DOHH2 (cell line): ENCODE measurements around the gene GZMM.

Experiments
- H3F3A ChIP-seq: fragments of 200-600 bp; sonication (generic), shearing (Covaris generic); 2 replicates; pipeline ENCODE4 v1.6.0; 2016; ENCODE audit warnings: antibody characterized with exemption, mild to moderate bottlenecking; ENCODE audit not compliant: control insufficient read depth, insufficient read depth
- H3K27ac ChIP-seq: fragments of 200-600 bp; sonication (generic); 2 replicates; pipeline ENCODE4 v1.5.1; 2014; ENCODE audit warnings: low read depth, mild to moderate bottlenecking, low read length, moderate library complexity
- H3K27me3 ChIP-seq: fragments of 200-600 bp; sonication (generic); 2 replicates; pipeline ENCODE4 v1.6.1; 2014; ENCODE audit warnings: mild to moderate bottlenecking, low read length, mixed read lengths; ENCODE audit not compliant: control insufficient read depth
- H3K36me3 ChIP-seq: fragments of 200-600 bp; sonication (generic); 2 replicates; pipeline ENCODE4 v1.6.1; 2014; ENCODE audit warnings: mild to moderate bottlenecking, low read length, moderate library complexity, mixed read lengths; ENCODE audit not compliant: control insufficient read depth
- H3K4me1 ChIP-seq: fragments of 200-600 bp; sonication (generic); 2 replicates; pipeline ENCODE4 v1.6.1; 2014; ENCODE audit warnings: mild to moderate bottlenecking, low read length, mixed read lengths; ENCODE audit not compliant: control insufficient read depth
- H3K4me2 ChIP-seq: fragments of 200-600 bp; sonication (generic); 2 replicates; pipeline ENCODE4 v1.6.0; 2014; ENCODE audit warnings: mild to moderate bottlenecking, low read length, moderate library complexity
- H3K4me3 ChIP-seq: fragments of 200-600 bp; sonication (generic); 2 replicates; pipeline ENCODE4 v1.5.1; 2014; ENCODE audit warnings: mild to moderate bottlenecking, low read length, mixed read lengths
- H3K79me2 ChIP-seq: fragments of 200-600 bp; sonication (generic); 2 replicates; pipeline ENCODE4 v1.6.1; 2014; ENCODE audit warnings: mild to moderate bottlenecking, low read length, mixed read lengths; ENCODE audit not compliant: control insufficient read depth
- H3K9me2 ChIP-seq: fragments of 200-600 bp; sonication (generic); replicated peaks from 2 replicates; pipeline ENCODE4 v1.6.1; 2014; ENCODE audit warnings: mild to moderate bottlenecking, low read length, mixed read lengths; ENCODE audit not compliant: control insufficient read depth
- H3K9me3 ChIP-seq: fragments of 200-600 bp; sonication (generic); 2 replicates; pipeline ENCODE4 v1.6.1; 2014; ENCODE audit warnings: antibody characterized with exemption, low read length, mixed read lengths; ENCODE audit not compliant: control insufficient read depth, insufficient read depth
- H4K20me1 ChIP-seq: fragments of 200-600 bp; sonication (generic); 2 replicates; pipeline ENCODE4 v1.6.0; 2014; ENCODE audit warnings: low read depth, mild to moderate bottlenecking, antibody characterized with exemption, low read length, moderate library complexity; ENCODE audit not compliant: control insufficient read depth, insufficient read depth
- EZH2phosphoT487 ChIP-seq: fragments of 200-600 bp; sonication (generic); IDR thresholded peaks from 2 replicates; pipeline ENCODE4 v1.6.1; 2017; ENCODE audit warnings: borderline replicate concordance, mild to moderate bottlenecking, antibody characterized with exemption, low read length, moderate library complexity, mixed read lengths
- TF ChIP-seq, protein P1 (sequence below): fragments of 200-600 bp; sonication (generic); IDR thresholded peaks from one replicate; pipeline ENCODE4 v1.5.1; 2014; ENCODE audit warnings: antibody characterized with exemption, mild to moderate bottlenecking, low read depth, low read length; ENCODE audit not compliant: poor library complexity, severe bottlenecking

GZMM gene

GRCh38 chr19:580274-580835 lies 36.5 kb downstream of the GZMM start:
- no peaks in the 10 kb centered on the region for H3F3A ChIP-seq
- H3K9me3 ChIP-seq, result no peaks in the 10 kb centered on the region
- H3K36me3 ChIP-seq, result peaks cover 58% of the 10 kb centered on the region
- H3K27me3 ChIP-seq, result no peaks in the 10 kb centered on the region
- peaks cover 51% of the 10 kb centered on the region for H3K79me2 ChIP-seq
- H3K4me1 ChIP-seq, result no peaks in the 10 kb centered on the region
- TF ChIP-seq, protein P1, sequence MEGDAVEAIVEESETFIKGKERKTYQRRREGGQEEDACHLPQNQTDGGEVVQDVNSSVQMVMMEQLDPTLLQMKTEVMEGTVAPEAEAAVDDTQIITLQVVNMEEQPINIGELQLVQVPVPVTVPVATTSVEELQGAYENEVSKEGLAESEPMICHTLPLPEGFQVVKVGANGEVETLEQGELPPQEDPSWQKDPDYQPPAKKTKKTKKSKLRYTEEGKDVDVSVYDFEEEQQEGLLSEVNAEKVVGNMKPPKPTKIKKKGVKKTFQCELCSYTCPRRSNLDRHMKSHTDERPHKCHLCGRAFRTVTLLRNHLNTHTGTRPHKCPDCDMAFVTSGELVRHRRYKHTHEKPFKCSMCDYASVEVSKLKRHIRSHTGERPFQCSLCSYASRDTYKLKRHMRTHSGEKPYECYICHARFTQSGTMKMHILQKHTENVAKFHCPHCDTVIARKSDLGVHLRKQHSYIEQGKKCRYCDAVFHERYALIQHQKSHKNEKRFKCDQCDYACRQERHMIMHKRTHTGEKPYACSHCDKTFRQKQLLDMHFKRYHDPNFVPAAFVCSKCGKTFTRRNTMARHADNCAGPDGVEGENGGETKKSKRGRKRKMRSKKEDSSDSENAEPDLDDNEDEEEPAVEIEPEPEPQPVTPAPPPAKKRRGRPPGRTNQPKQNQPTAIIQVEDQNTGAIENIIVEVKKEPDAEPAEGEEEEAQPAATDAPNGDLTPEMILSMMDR, result no peak
- TF ChIP-seq EZH2phosphoT487, result no peak
- no peaks in the 10 kb centered on the region for H3K9me2 ChIP-seq
- H4K20me1 ChIP-seq, result peaks cover 13% of the 10 kb centered on the region
- no peak overlapping the region for H3K4me2 ChIP-seq
- H3K4me3 ChIP-seq, result no peak overlapping the region
- H3K27ac ChIP-seq, result no peak overlapping the region

DNA sequence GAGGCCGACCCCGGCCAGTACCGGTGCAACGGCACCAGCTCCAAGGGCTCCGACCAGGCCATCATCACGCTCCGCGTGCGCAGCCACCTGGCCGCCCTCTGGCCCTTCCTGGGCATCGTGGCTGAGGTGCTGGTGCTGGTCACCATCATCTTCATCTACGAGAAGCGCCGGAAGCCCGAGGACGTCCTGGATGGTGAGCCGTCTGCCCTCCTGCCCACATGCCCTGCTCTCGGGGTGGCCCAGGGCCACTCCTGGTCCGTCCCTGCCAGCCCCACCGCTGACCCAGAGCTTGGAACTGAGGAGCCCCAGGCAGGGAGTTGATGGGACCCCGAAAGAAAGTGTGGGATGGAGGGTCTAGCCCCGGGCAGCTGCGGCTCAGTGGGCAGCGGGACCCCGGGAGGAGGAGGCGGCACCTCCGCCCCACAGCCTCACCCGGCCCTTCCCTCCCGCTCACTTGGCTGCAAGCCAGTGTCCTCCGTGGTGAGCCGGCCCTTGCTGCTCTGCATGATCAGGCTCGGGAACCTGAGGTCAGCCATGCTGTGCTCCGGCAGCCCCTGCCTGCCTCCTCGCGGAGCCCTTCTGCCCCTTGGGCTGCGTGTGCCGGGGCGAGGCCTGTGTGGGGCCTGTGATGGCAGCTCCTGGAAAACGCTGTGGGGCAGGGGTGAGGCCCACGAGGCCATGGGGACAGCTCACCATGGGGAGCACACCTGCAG lies 37.7 kb downstream of the GZMM start:
- TF ChIP-seq, protein P1, result no peak
- no peak for TF ChIP-seq EZH2phosphoT487
- Histone ChIP-seq H3K79me2 (peaks cover 39% of the 10 kb centered on the region), H3K4me1 (no peaks in the 10 kb centered on the region), H3K9me3 (no peaks in the 10 kb centered on the region), H3F3A (no peaks in the 10 kb centered on the region), H3K9me2 (no peaks in the 10 kb centered on the region), H4K20me1 (peaks cover 12% of the 10 kb centered on the region), H3K27ac (no peak overlapping the region), H3K4me3 (no peak overlapping the region), H3K36me3 (peaks cover 50% of the 10 kb centered on the region), H3K4me2 (no peak overlapping the region), H3K27me3 (no peaks in the 10 kb centered on the region)

- no peak overlapping the region for H3K4me3 ChIP-seq
- TF ChIP-seq, protein P1, result no peak
- no peak for TF ChIP-seq EZH2phosphoT487
- peaks cover 6% of the 10 kb centered on the region; the same call in 1 of the 2 replicates for H4K20me1 ChIP-seq
- peaks cover 28% of the 10 kb centered on the region for H3K79me2 ChIP-seq
- H3K9me3 ChIP-seq, result no peaks in the 10 kb centered on the region
- no peaks in the 10 kb centered on the region for H3K4me1 ChIP-seq
- H3K36me3 ChIP-seq, result peaks cover 41% of the 10 kb centered on the region
- H3K4me2 ChIP-seq, result no peak overlapping the region
- no peak overlapping the region for H3K27ac ChIP-seq
- no peaks in the 10 kb centered on the region for H3F3A ChIP-seq
- H3K9me2 ChIP-seq, result no peaks in the 10 kb centered on the region
- no peaks in the 10 kb centered on the region for H3K27me3 ChIP-seq
Observed at GRCh38 chr19:582497-583197, 38.8 kb downstream of the GZMM start.
